ENCODE results near the gene KRT84.

Gene KRT84, protein sequence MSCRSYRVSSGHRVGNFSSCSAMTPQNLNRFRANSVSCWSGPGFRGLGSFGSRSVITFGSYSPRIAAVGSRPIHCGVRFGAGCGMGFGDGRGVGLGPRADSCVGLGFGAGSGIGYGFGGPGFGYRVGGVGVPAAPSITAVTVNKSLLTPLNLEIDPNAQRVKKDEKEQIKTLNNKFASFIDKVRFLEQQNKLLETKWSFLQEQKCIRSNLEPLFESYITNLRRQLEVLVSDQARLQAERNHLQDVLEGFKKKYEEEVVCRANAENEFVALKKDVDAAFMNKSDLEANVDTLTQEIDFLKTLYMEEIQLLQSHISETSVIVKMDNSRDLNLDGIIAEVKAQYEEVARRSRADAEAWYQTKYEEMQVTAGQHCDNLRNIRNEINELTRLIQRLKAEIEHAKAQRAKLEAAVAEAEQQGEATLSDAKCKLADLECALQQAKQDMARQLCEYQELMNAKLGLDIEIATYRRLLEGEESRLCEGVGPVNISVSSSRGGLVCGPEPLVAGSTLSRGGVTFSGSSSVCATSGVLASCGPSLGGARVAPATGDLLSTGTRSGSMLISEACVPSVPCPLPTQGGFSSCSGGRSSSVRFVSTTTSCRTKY

DNA sequence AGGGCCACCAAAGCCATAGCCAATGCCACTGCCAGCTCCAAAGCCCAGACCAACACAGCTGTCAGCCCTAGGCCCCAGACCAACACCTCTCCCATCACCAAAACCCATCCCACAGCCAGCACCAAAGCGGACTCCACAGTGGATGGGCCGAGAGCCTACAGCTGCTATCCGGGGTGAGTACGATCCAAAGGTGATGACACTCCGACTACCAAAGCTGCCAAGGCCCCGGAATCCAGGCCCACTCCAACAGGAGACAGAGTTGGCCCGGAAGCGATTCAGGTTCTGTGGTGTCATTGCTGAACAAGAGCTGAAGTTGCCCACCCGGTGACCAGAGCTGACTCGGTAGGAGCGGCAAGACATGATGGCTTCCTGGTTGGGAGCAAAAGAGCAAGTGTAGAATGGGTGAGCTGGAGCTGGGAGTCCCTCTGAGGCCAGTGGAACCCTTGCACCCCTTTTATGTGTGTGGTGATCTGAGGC lies at the start of gene KRT84:
TSS of gene KRT84 (minus strand) at position 427 of the 477 bp plus-strand sequence. CDS start at position 360, 67 bp downstream.
- Histone ChIP-seq H3K4me3 (no peak within 1 kb of the TSS), H3K9me3 (no peaks in the 10 kb centered on the region), H3K27me3 (ENCODE audit: low read depth) (peaks cover 14% of the 10 kb centered on the region; the same call in 1 of the 2 replicates), H3K4me1 (no peaks in the 10 kb centered on the region), H3K36me3 (replicated peaks) (no peaks in the 10 kb centered on the region)
- in situ Hi-C loops (cut with MboI; ENCODE audit: low sequenced_read_pairs) = no loop called here
- DNase-seq (ENCODE audit: low spot score in 2 of 2) = no peak

DNA sequence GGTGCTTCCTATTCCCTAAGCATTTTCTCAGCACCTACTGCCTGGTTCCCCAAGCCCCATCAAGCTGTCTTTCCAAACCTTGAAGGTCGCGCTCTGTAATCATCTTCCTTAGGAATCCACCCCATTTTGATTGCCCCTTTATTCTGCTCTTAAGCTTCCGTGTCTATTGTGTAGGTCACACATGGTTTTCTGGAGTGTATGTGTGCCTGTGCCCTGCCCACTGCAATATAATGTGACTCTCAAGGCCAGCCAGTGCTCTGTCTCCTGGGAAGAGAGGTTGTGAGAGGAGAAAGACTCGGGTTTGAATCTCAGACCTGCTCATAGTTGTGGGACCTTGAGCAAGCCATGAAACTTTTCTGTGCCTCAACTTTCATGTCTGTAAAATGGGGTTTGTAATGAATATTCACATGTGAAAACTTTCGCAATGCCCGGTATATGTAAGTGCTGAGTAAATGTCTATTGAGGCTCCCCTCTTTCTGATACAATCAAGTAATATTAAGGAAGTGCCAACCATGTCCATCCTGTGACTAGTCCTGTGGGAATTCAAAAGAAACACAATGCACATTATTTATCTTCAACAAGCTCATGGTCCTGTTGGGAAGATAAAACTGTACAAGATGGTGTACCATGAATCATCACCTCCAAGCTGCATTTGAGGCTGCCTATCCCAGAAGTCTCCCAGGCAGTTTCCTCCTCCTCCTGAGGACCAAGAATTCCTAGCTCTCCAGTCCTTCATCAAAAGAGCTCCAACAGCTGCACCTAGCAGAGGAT lies 49.5 kb upstream of the KRT84 start:
- DNase-seq (ENCODE audit: low spot score in 2 of 2) = no peak
- Histone ChIP-seq H3K4me1 (no peaks in the 10 kb centered on the region), H3K9me3 (no peaks in the 10 kb centered on the region), H3K36me3 (replicated peaks) (no peaks in the 10 kb centered on the region), H3K4me3 (no peak overlapping the region), H3K27me3 (ENCODE audit: low read depth) (peaks cover 3% of the 10 kb centered on the region; the same call in 1 of the 2 replicates)
- in situ Hi-C loops (cut with MboI; ENCODE audit: low sequenced_read_pairs) = no loop called here

- H3K36me3 ChIP-seq (replicated peaks) = no peaks in the 10 kb centered on the region
- in situ Hi-C loops (cut with MboI; ENCODE audit: low sequenced_read_pairs) = no loop called here
- peaks cover 3% of the 10 kb centered on the region; the same call in 1 of the 2 replicates for H3K27me3 ChIP-seq (ENCODE audit: low read depth)
- H3K9me3 ChIP-seq = no peaks in the 10 kb centered on the region
- no peak within 1 kb of the TSS for H3K4me3 ChIP-seq
- no peak for DNase-seq (ENCODE audit: low spot score in 2 of 2)
- H3K4me1 ChIP-seq = no peaks in the 10 kb centered on the region
These were observed 48.8 kb upstream of the KRT84 start, which contains the start of gene KRT75 for GRCh38 chr12:52434081-52434733. Gene KRT75 (minus strand): TSS chr12:52434371. CDS start chr12:52434304, 67 bp downstream.

DNA sequence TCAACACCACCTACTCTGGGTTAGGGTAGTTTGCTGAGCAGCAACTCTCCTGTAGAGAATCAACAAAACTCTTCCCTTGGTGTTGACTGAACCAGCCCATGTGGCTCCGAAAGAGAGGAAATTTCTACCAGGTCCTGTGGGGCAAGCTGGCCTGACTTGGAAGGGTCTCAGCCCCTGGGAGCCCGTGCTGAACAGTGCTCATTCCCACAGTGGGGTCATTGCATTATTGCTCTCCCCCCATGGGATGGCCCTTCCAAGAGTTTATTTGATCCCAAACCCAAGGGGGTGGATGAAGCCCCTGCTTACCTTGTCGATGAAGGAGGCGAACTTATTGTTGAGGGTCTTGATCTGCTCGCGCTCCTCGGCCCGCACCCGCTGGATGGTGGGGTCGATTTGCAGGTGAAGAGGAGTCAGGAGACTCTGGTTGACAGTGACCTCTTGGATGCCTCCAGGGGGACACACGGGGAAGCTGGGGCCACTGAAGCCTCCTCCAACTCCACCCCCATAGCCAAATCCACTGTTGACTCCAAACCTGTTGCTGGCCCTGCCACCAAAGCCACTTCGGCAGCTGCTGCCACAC lies 48.1 kb upstream of the KRT84 start:
- no peaks in the 10 kb centered on the region for H3K4me1 ChIP-seq
- H3K9me3 ChIP-seq = no peaks in the 10 kb centered on the region
- in situ Hi-C loops (cut with MboI; ENCODE audit: low sequenced_read_pairs) = no loop called here
- H3K27me3 ChIP-seq (ENCODE audit: low read depth) = peaks cover 3% of the 10 kb centered on the region; the same call in 1 of the 2 replicates
- no peak for DNase-seq (ENCODE audit: low spot score in 2 of 2)
- H3K36me3 ChIP-seq (replicated peaks) = no peaks in the 10 kb centered on the region
- H3K4me3 ChIP-seq = no peak overlapping the region

GRCh38 chr12:52432559-52433207 lies 47.2 kb upstream of the KRT84 start:
- H3K9me3 ChIP-seq = no peaks in the 10 kb centered on the region
- in situ Hi-C loops (cut with MboI; ENCODE audit: low sequenced_read_pairs) = no loop called here
- DNase-seq (ENCODE audit: low spot score in 2 of 2) = no peak
- H3K4me3 ChIP-seq = no peak overlapping the region
- peaks cover 3% of the 10 kb centered on the region; the same call in 1 of the 2 replicates for H3K27me3 ChIP-seq (ENCODE audit: low read depth)
- no peaks in the 10 kb centered on the region for H3K36me3 ChIP-seq (replicated peaks)
- peaks cover under 1% of the 10 kb centered on the region; the same call in 1 of the 2 replicates for H3K4me1 ChIP-seq

- Histone ChIP-seq H3K4me3 (no peak overlapping the region), H3K36me3 (replicated peaks) (no peaks in the 10 kb centered on the region), H3K9me3 (no peaks in the 10 kb centered on the region), H3K4me1 (peaks cover 6% of the 10 kb centered on the region; the same call in 1 of the 2 replicates), H3K27me3 (ENCODE audit: low read depth) (peaks cover 3% of the 10 kb centered on the region; the same call in 1 of the 2 replicates)
- in situ Hi-C loops (cut with MboI; ENCODE audit: low sequenced_read_pairs) = no loop called here
- DNase-seq (ENCODE audit: low spot score in 2 of 2) = no peak
These were observed 42.7 kb upstream of the KRT84 start for GRCh38 chr12:52428121-52428520.

- peaks cover 6% of the 10 kb centered on the region; the same call in 1 of the 2 replicates for H3K4me1 ChIP-seq
- in situ Hi-C loops (cut with MboI; ENCODE audit: low sequenced_read_pairs) = no loop called here
- H3K36me3 ChIP-seq (replicated peaks) = no peaks in the 10 kb centered on the region
- H3K27me3 ChIP-seq (ENCODE audit: low read depth) = peaks cover 5% of the 10 kb centered on the region
- H3K4me3 ChIP-seq = no peak overlapping the region
- peak in 1 of 2 experiments; percentile 6 for DNase-seq (ENCODE audit: low spot score in 2 of 2)
- no peaks in the 10 kb centered on the region for H3K9me3 ChIP-seq
These were observed 41.6 kb upstream of the KRT84 start for GRCh38 chr12:52427083-52427482.

- in situ Hi-C loops (cut with MboI; ENCODE audit: low sequenced_read_pairs) = no loop called here
- Histone ChIP-seq H3K36me3 (replicated peaks) (no peaks in the 10 kb centered on the region), H3K4me3 (no peak overlapping the region), H3K9me3 (no peaks in the 10 kb centered on the region), H3K27me3 (ENCODE audit: low read depth) (peaks cover 5% of the 10 kb centered on the region), H3K4me1 (peaks cover 6% of the 10 kb centered on the region; the same call in 1 of the 2 replicates)
- no peak for DNase-seq (ENCODE audit: low spot score in 2 of 2)
These were observed 40.6 kb upstream of the KRT84 start for GRCh38 chr12:52426034-52426433.

DNA sequence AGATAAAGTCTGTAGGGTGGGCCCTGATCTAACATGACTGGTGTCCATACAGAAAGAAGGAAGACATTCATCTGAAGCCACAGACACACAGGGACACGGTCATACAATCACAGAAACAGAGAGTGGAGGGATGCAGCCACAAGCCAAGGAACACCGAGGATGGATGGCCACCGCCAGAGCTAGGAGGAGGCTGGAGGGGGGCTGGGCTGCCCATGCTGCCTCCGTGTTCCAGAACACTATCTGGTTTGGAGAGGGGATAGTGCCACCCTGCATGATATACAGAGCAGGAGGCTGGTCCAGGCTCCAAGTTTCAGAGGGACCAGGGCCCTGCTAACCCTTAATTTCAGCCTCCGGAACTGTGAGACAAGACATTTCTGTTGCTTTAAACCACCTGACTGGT lies 40.0 kb upstream of the KRT84 start:
- Histone ChIP-seq H3K4me1 (peaks cover 6% of the 10 kb centered on the region; the same call in 1 of the 2 replicates), H3K27me3 (ENCODE audit: low read depth) (peaks cover 2% of the 10 kb centered on the region; the same call in 1 of the 2 replicates), H3K36me3 (replicated peaks) (no peaks in the 10 kb centered on the region), H3K4me3 (no peak overlapping the region), H3K9me3 (no peaks in the 10 kb centered on the region)
- in situ Hi-C loops (cut with MboI; ENCODE audit: low sequenced_read_pairs) = no loop called here
- DNase-seq (ENCODE audit: low spot score in 2 of 2) = no peak

- H3K4me1 ChIP-seq = peaks cover 6% of the 10 kb centered on the region; the same call in 1 of the 2 replicates
- H3K36me3 ChIP-seq (replicated peaks) = no peaks in the 10 kb centered on the region
- DNase-seq (ENCODE audit: low spot score in 2 of 2) = no peak
- in situ Hi-C loops (cut with MboI; ENCODE audit: low sequenced_read_pairs) = no loop called here
- no peaks in the 10 kb centered on the region for H3K9me3 ChIP-seq
- H3K4me3 ChIP-seq = no peak overlapping the region
- peaks cover 2% of the 10 kb centered on the region; the same call in 1 of the 2 replicates for H3K27me3 ChIP-seq (ENCODE audit: low read depth)
These were observed 38.4 kb upstream of the KRT84 start for GRCh38 chr12:52423661-52424500.

DNA sequence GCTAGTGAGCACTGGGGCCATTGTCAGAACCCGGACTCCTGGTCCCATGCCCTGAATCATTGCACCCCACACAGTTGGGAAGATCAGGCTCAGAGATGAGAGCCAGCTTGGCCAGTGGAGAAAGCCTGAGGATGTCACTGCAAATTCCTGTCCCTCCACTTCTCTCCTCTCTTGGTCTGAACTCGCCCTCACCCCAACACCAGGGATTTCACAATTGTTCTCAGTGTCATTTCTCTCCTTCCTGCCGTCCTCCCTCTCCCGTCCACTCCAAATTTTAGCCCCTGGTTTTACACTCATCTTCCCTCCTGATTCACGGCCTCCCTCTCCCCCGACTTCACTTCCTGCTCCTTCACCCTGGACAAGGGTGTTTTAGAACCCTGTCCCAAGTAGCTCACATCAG lies 37.6 kb upstream of the KRT84 start:
- no peaks in the 10 kb centered on the region for H3K36me3 ChIP-seq (replicated peaks)
- peaks cover 6% of the 10 kb centered on the region; the same call in 1 of the 2 replicates for H3K4me1 ChIP-seq
- DNase-seq (ENCODE audit: low spot score in 2 of 2) = no peak
- H3K27me3 ChIP-seq (ENCODE audit: low read depth) = peaks cover 2% of the 10 kb centered on the region; the same call in 1 of the 2 replicates
- no peak overlapping the region for H3K4me3 ChIP-seq
- in situ Hi-C loops (cut with MboI; ENCODE audit: low sequenced_read_pairs) = no loop called here
- H3K9me3 ChIP-seq = no peaks in the 10 kb centered on the region

GRCh38 chr12:52419656-52420055 lies 34.2 kb upstream of the KRT84 start:
- in situ Hi-C loops (cut with MboI; ENCODE audit: low sequenced_read_pairs) = no loop called here
- no peak for DNase-seq (ENCODE audit: low spot score in 2 of 2)
- no peaks in the 10 kb centered on the region for H3K4me1 ChIP-seq
- H3K9me3 ChIP-seq = no peaks in the 10 kb centered on the region
- peaks cover 2% of the 10 kb centered on the region; the same call in 1 of the 2 replicates for H3K27me3 ChIP-seq (ENCODE audit: low read depth)
- no peaks in the 10 kb centered on the region for H3K36me3 ChIP-seq (replicated peaks)
- H3K4me3 ChIP-seq = no peak overlapping the region

Measured in HAP-1 (cell line).